ENCODE measurements around the gene SGSH.

The SGSH gene

GRCh38 chr17:80225230-80225629, 5.1 kb upstream of the SGSH start:
- Mint-ChIP-seq H3K27me3 (peaks cover 4% of the 10 kb centered on the region), H3K4me3 (no peak overlapping the region), H3K4me1 (peaks cover 4% of the 10 kb centered on the region), H3K36me3 (peaks cover 4% of the 10 kb centered on the region), H3K9me3 (no peaks in the 10 kb centered on the region), H3K27ac (no peak overlapping the region)
- ATAC-seq (ENCODE audit: low read depth) (no peak), DNase-seq (ENCODE audit: low spot score in 2 of 2) (no peak)

GRCh38 chr17:80224683-80225082, 4.5 kb upstream of the SGSH start:
- Mint-ChIP-seq H3K36me3 (peaks cover 4% of the 10 kb centered on the region), H3K9me3 (no peaks in the 10 kb centered on the region), H3K27me3 (peaks cover 4% of the 10 kb centered on the region), H3K27ac (no peak overlapping the region), H3K4me3 (no peak overlapping the region), H3K4me1 (peaks cover 8% of the 10 kb centered on the region)
- ATAC-seq (ENCODE audit: low read depth) (no peak), DNase-seq (ENCODE audit: low spot score in 2 of 2) (no peak)

GRCh38 chr17:80223838-80224497, 3.8 kb upstream of the SGSH start:
- no peaks in the 10 kb centered on the region for H3K9me3 Mint-ChIP-seq
- peaks cover 4% of the 10 kb centered on the region for H3K27me3 Mint-ChIP-seq
- ATAC-seq (ENCODE audit: low read depth) (no peak), DNase-seq (ENCODE audit: low spot score in 2 of 2) (no peak)
- no peak overlapping the region for H3K4me3 Mint-ChIP-seq
- no peak overlapping the region for H3K27ac Mint-ChIP-seq
- peaks cover 12% of the 10 kb centered on the region for H3K4me1 Mint-ChIP-seq
- peaks cover 4% of the 10 kb centered on the region for H3K36me3 Mint-ChIP-seq

GRCh38 chr17:80223142-80223815, 3.1 kb upstream of the SGSH start:
- no peak for DNase-seq (ENCODE audit: low spot score in 2 of 2)
- Mint-ChIP-seq H3K9me3 (no peaks in the 10 kb centered on the region), H3K36me3 (peaks cover 4% of the 10 kb centered on the region)

GRCh38 chr17:80222376-80223141, 2.4 kb upstream of the SGSH start:
- no peak for ATAC-seq (ENCODE audit: low read depth)
- Mint-ChIP-seq H3K4me1 (peaks cover 18% of the 10 kb centered on the region), H3K27ac (no peak overlapping the region), H3K9me3 (no peaks in the 10 kb centered on the region), H3K36me3 (peaks cover 4% of the 10 kb centered on the region), H3K4me3 (peak overlapping the region; percentile 32), H3K27me3 (peaks cover 4% of the 10 kb centered on the region)
- no peak for DNase-seq (ENCODE audit: low spot score in 2 of 2)

More at GRCh38 chr17:80223142-80223815, 3.1 kb upstream of the SGSH start:
- ATAC-seq (ENCODE audit: low read depth), result no peak
- Mint-ChIP-seq H3K27me3 (peaks cover 4% of the 10 kb centered on the region), H3K4me3 (no peak overlapping the region), H3K27ac (no peak overlapping the region), H3K4me1 (peaks cover 15% of the 10 kb centered on the region)

- Mint-ChIP-seq H3K36me3 (peaks cover 4% of the 10 kb centered on the region), H3K4me3 (peak overlapping the region; percentile 75), H3K27ac (peak overlapping the region; percentile 84), H3K27me3 (peaks cover 4% of the 10 kb centered on the region), H3K4me1 (peaks cover 21% of the 10 kb centered on the region), H3K9me3 (no peaks in the 10 kb centered on the region)
- DNase-seq (ENCODE audit: low spot score in 2 of 2) (no peak), ATAC-seq (ENCODE audit: low read depth) (no peak)
Observed at GRCh38 chr17:80221351-80222105, 1.4 kb upstream of the SGSH start.

GRCh38 chr17:80220736-80221215, 643 bp upstream of the SGSH start:
- Mint-ChIP-seq H3K4me1 (peaks cover 21% of the 10 kb centered on the region), H3K27me3 (peaks cover 4% of the 10 kb centered on the region), H3K27ac (peak overlapping the region; percentile 84), H3K36me3 (peaks cover 7% of the 10 kb centered on the region), H3K4me3 (peak overlapping the region; percentile 75), H3K9me3 (no peaks in the 10 kb centered on the region)
- peak; percentile 18 to 24 for DNase-seq (ENCODE audit: low spot score in 2 of 2)
- no peak for ATAC-seq (ENCODE audit: low read depth)

GRCh38 chr17:80219763-80220053, 425 bp downstream of the SGSH start:
- ATAC-seq (ENCODE audit: low read depth) (peak; percentile 19), DNase-seq (ENCODE audit: low spot score in 2 of 2) (no peak)
- Mint-ChIP-seq H3K27me3 (peaks cover 4% of the 10 kb centered on the region), H3K4me1 (peaks cover 21% of the 10 kb centered on the region), H3K9me3 (no peaks in the 10 kb centered on the region), H3K36me3 (peaks cover 7% of the 10 kb centered on the region), H3K4me3 (peak overlapping the region; percentile 97), H3K27ac (peak overlapping the region; percentile 97)

GRCh38 chr17:80219013-80219762, 945 bp downstream of the SGSH start:
- peak overlapping the region; percentile 97 for H3K4me3 Mint-ChIP-seq
- ATAC-seq (ENCODE audit: low read depth) (peak; percentile 91), DNase-seq (ENCODE audit: low spot score in 2 of 2) (peak; percentile 75 to 81)
- H3K27me3 Mint-ChIP-seq, result peaks cover 3% of the 10 kb centered on the region
- H3K27ac Mint-ChIP-seq, result peak overlapping the region; percentile 97
- H3K9me3 Mint-ChIP-seq, result no peaks in the 10 kb centered on the region
- peaks cover 6% of the 10 kb centered on the region for H3K36me3 Mint-ChIP-seq
- peaks cover 20% of the 10 kb centered on the region for H3K4me1 Mint-ChIP-seq

- DNase-seq (ENCODE audit: low spot score in 2 of 2), result no peak
- H3K4me1 Mint-ChIP-seq, result peaks cover 16% of the 10 kb centered on the region
- peaks cover 3% of the 10 kb centered on the region for H3K36me3 Mint-ChIP-seq
- no peaks in the 10 kb centered on the region for H3K27me3 Mint-ChIP-seq
- peak overlapping the region; percentile 75 for H3K27ac Mint-ChIP-seq
- H3K9me3 Mint-ChIP-seq, result no peaks in the 10 kb centered on the region
- no peak for ATAC-seq (ENCODE audit: low read depth)
- H3K4me3 Mint-ChIP-seq, result peak overlapping the region; percentile 39
Observed at GRCh38 chr17:80218391-80218790, 1.7 kb downstream of the SGSH start.

GRCh38 chr17:80217703-80218362, 2.3 kb downstream of the SGSH start:
- no peak overlapping the region for H3K27ac Mint-ChIP-seq
- H3K4me1 Mint-ChIP-seq, result peaks cover 16% of the 10 kb centered on the region
- H3K9me3 Mint-ChIP-seq, result no peaks in the 10 kb centered on the region
- H3K27me3 Mint-ChIP-seq, result no peaks in the 10 kb centered on the region
- peaks cover 3% of the 10 kb centered on the region for H3K36me3 Mint-ChIP-seq
- ATAC-seq (ENCODE audit: low read depth) (no peak), DNase-seq (ENCODE audit: low spot score in 2 of 2) (no peak)
- no peak overlapping the region for H3K4me3 Mint-ChIP-seq

GRCh38 chr17:80216473-80217456, 3.4 kb downstream of the SGSH start:
- Mint-ChIP-seq H3K9me3 (no peaks in the 10 kb centered on the region), H3K36me3 (peaks cover 3% of the 10 kb centered on the region), H3K27me3 (no peaks in the 10 kb centered on the region), H3K4me1 (peaks cover 16% of the 10 kb centered on the region), H3K4me3 (no peak overlapping the region), H3K27ac (no peak overlapping the region)
- ATAC-seq (ENCODE audit: low read depth) (no peak), DNase-seq (ENCODE audit: low spot score in 2 of 2) (no peak)

Measured in memory B cell (primary cell).